Epithelial cell of prostate (primary cell): ENCODE data around the gene RRP9.
"Not testable (repeated sequence)": the region's sequence is repeated elsewhere in the genome, so short reads cannot be mapped to it uniquely, and the experiment has no call there.

ENCODE experiments used
- DNase-seq: peaks from one replicate; pipeline ENCODE4 v3.0.0-alpha.2; 2011; ENCODE audit warnings: low read depth, low spot score
- H3K27ac ChIP-seq: fragments of 450-650 bp; 2 replicates; pipeline ENCODE4 v1.5.1; 2017; ENCODE audit warnings: mild to moderate bottlenecking

RRP9 gene

GRCh38 chr3:51941463-51941797 is 274 bp downstream of the RRP9 start:
- no peak for DNase-seq
- H3K27ac ChIP-seq: no peak overlapping the region

GRCh38 chr3:51940648-51941462 is 849 bp downstream of the RRP9 start:
- DNase-seq: no peak
- H3K27ac ChIP-seq: no peak overlapping the region

GRCh38 chr3:51938780-51939425 is 2.8 kb downstream of the RRP9 start:
- no peak for DNase-seq

GRCh38 chr3:51937611-51938450 is 3.9 kb downstream of the RRP9 start:
- DNase-seq: no peak
- H3K27ac ChIP-seq: no peak overlapping the region

More at GRCh38 chr3:51938780-51939425, 2.8 kb downstream of the RRP9 start:
- no peak overlapping the region for H3K27ac ChIP-seq

GRCh38 chr3:51937014-51937413 is 4.7 kb downstream of the RRP9 start:
- no peak overlapping the region for H3K27ac ChIP-seq
- no peak for DNase-seq

- H3K27ac ChIP-seq: no peak overlapping the region
- no peak for DNase-seq
Observed at GRCh38 chr3:51935886-51936755, 5.6 kb downstream of the RRP9 start.

- DNase-seq: no peak
- no peak overlapping the region for H3K27ac ChIP-seq
Observed at GRCh38 chr3:51934991-51935885, 6.5 kb downstream of the RRP9 start.

GRCh38 chr3:51934139-51934850 is 7.4 kb downstream of the RRP9 start:
- H3K27ac ChIP-seq: no peak overlapping the region
- DNase-seq: no peak

- no peak for DNase-seq
- no peak overlapping the region for H3K27ac ChIP-seq
Observed at GRCh38 chr3:51933471-51934138, 8.1 kb downstream of the RRP9 start.

- no peak overlapping the region for H3K27ac ChIP-seq
- no peak for DNase-seq
Observed at GRCh38 chr3:51932471-51933370, 9.0 kb downstream of the RRP9 start.

GRCh38 chr3:51931756-51932155 is 9.9 kb downstream of the RRP9 start:
- no peak overlapping the region for H3K27ac ChIP-seq
- no peak for DNase-seq

- no peak for DNase-seq
- H3K27ac ChIP-seq: no peak overlapping the region
Observed at GRCh38 chr3:51930439-51930838, 11.3 kb downstream of the RRP9 start.

- H3K27ac ChIP-seq: no peak overlapping the region
- no peak for DNase-seq
Observed at GRCh38 chr3:51929420-51930003, 12.2 kb downstream of the RRP9 start.

- not testable (repeated sequence) for DNase-seq, H3K27ac ChIP-seq
Observed at GRCh38 chr3:51928981-51929380, 12.7 kb downstream of the RRP9 start.

- no peak for DNase-seq
- no peak overlapping the region for H3K27ac ChIP-seq
Observed at GRCh38 chr3:51928438-51928837, 13.3 kb downstream of the RRP9 start.
